ENCODE measurements around the gene COX7A2.

COX7A2 gene

GRCh38 chr6:75204217-75204958 is 39.2 kb downstream of the COX7A2 start:
- H3K9ac ChIP-seq (ENCODE audit: low read length): peak overlapping the region; percentile 89
- H3K9me3 ChIP-seq (ENCODE audit: low read length): no peaks in the 10 kb centered on the region
- H3K36me3 ChIP-seq (ENCODE audit: insufficient read depth, low read length): no peaks in the 10 kb centered on the region
- peak overlapping the region; percentile 98 for H3K27ac ChIP-seq (ENCODE audit: low read depth, low read length)
- H3K4me1 ChIP-seq (ENCODE audit: insufficient read depth, low read length): peaks cover 30% of the 10 kb centered on the region
- H3K27me3 ChIP-seq (ENCODE audit: control insufficient read depth in 1 of 2, insufficient read depth in 2 of 2, low read length in 2 of 2): no peaks in the 10 kb centered on the region
- H3K4me3 ChIP-seq (ENCODE audit: low read depth in 1 of 2, low read length in 2 of 2): peak overlapping the region; percentile 38 to 89

GRCh38 chr6:75203721-75204120 is 39.9 kb downstream of the COX7A2 start:
- Histone ChIP-seq H3K27ac (ENCODE audit: low read depth, low read length) (peak overlapping the region; percentile 98), H3K27me3 (ENCODE audit: control insufficient read depth in 1 of 2, insufficient read depth in 2 of 2, low read length in 2 of 2) (no peaks in the 10 kb centered on the region), H3K4me3 (ENCODE audit: low read depth in 1 of 2, low read length in 2 of 2) (peak overlapping the region; percentile 24 to 89), H3K4me1 (ENCODE audit: insufficient read depth, low read length) (peaks cover 27% of the 10 kb centered on the region), H3K9ac (ENCODE audit: low read length) (peak overlapping the region; percentile 89), H3K36me3 (ENCODE audit: insufficient read depth, low read length) (no peaks in the 10 kb centered on the region), H3K9me3 (ENCODE audit: low read length) (no peaks in the 10 kb centered on the region)

- Histone ChIP-seq H3K9ac (ENCODE audit: low read length) (no peak overlapping the region), H3K9me3 (ENCODE audit: low read length) (no peaks in the 10 kb centered on the region), H3K36me3 (ENCODE audit: insufficient read depth, low read length) (no peaks in the 10 kb centered on the region), H3K4me1 (ENCODE audit: insufficient read depth, low read length) (peaks cover 24% of the 10 kb centered on the region), H3K27me3 (ENCODE audit: control insufficient read depth in 1 of 2, insufficient read depth in 2 of 2, low read length in 2 of 2) (no peaks in the 10 kb centered on the region), H3K4me3 (ENCODE audit: low read depth in 1 of 2, low read length in 2 of 2) (peak overlapping the region; percentile 37 to 74), H3K27ac (ENCODE audit: low read depth, low read length) (peak overlapping the region; percentile 65)
These were observed 40.9 kb downstream of the COX7A2 start for GRCh38 chr6:75202676-75203131.

- Histone ChIP-seq H3K4me1 (ENCODE audit: insufficient read depth, low read length) (peaks cover 23% of the 10 kb centered on the region), H3K36me3 (ENCODE audit: insufficient read depth, low read length) (no peaks in the 10 kb centered on the region), H3K27me3 (ENCODE audit: control insufficient read depth in 1 of 2, insufficient read depth in 2 of 2, low read length in 2 of 2) (no peaks in the 10 kb centered on the region), H3K4me3 (ENCODE audit: low read depth in 1 of 2, low read length in 2 of 2) (peak overlapping the region; percentile 37 to 74), H3K9me3 (ENCODE audit: low read length) (no peaks in the 10 kb centered on the region), H3K9ac (ENCODE audit: low read length) (no peak overlapping the region), H3K27ac (ENCODE audit: low read depth, low read length) (peak overlapping the region; percentile 65)
These were observed 41.5 kb downstream of the COX7A2 start for GRCh38 chr6:75201901-75202672.

- Histone ChIP-seq H3K4me3 (ENCODE audit: low read depth in 1 of 2, low read length in 2 of 2) (no peak overlapping the region), H3K4me1 (ENCODE audit: insufficient read depth, low read length) (peaks cover 16% of the 10 kb centered on the region), H3K36me3 (ENCODE audit: insufficient read depth, low read length) (no peaks in the 10 kb centered on the region), H3K9me3 (ENCODE audit: low read length) (no peaks in the 10 kb centered on the region), H3K27me3 (ENCODE audit: control insufficient read depth in 1 of 2, insufficient read depth in 2 of 2, low read length in 2 of 2) (no peaks in the 10 kb centered on the region), H3K27ac (ENCODE audit: low read depth, low read length) (no peak overlapping the region), H3K9ac (ENCODE audit: low read length) (no peak overlapping the region)
These were observed 42.6 kb downstream of the COX7A2 start for GRCh38 chr6:75201021-75201420.

GRCh38 chr6:75199889-75200288 is 43.7 kb downstream of the COX7A2 start:
- Histone ChIP-seq H3K36me3 (ENCODE audit: insufficient read depth, low read length) (no peaks in the 10 kb centered on the region), H3K27ac (ENCODE audit: low read depth, low read length) (no peak overlapping the region), H3K9me3 (ENCODE audit: low read length) (no peaks in the 10 kb centered on the region), H3K27me3 (ENCODE audit: control insufficient read depth in 1 of 2, insufficient read depth in 2 of 2, low read length in 2 of 2) (no peaks in the 10 kb centered on the region), H3K4me1 (ENCODE audit: insufficient read depth, low read length) (peaks cover 16% of the 10 kb centered on the region), H3K9ac (ENCODE audit: low read length) (no peak overlapping the region), H3K4me3 (ENCODE audit: low read depth in 1 of 2, low read length in 2 of 2) (no peak overlapping the region)

- no peak overlapping the region for H3K9ac ChIP-seq (ENCODE audit: low read length)
- H3K27ac ChIP-seq (ENCODE audit: low read depth, low read length): no peak overlapping the region
- peaks cover 2% of the 10 kb centered on the region for H3K4me1 ChIP-seq (ENCODE audit: insufficient read depth, low read length)
- no peaks in the 10 kb centered on the region for H3K27me3 ChIP-seq (ENCODE audit: control insufficient read depth in 1 of 2, insufficient read depth in 2 of 2, low read length in 2 of 2)
- H3K9me3 ChIP-seq (ENCODE audit: low read length): no peaks in the 10 kb centered on the region
- H3K4me3 ChIP-seq (ENCODE audit: low read depth in 1 of 2, low read length in 2 of 2): no peak overlapping the region
- H3K36me3 ChIP-seq (ENCODE audit: insufficient read depth, low read length): peaks cover 4% of the 10 kb centered on the region
These were observed 47.4 kb downstream of the COX7A2 start for GRCh38 chr6:75196081-75196687.

GRCh38 chr6:75188221-75188925 is 55.2 kb downstream of the COX7A2 start:
- Histone ChIP-seq H3K27ac (ENCODE audit: low read depth, low read length) (no peak overlapping the region), H3K36me3 (ENCODE audit: insufficient read depth, low read length) (peaks cover 21% of the 10 kb centered on the region), H3K9me3 (ENCODE audit: low read length) (no peaks in the 10 kb centered on the region), H3K27me3 (ENCODE audit: control insufficient read depth in 1 of 2, insufficient read depth in 2 of 2, low read length in 2 of 2) (no peaks in the 10 kb centered on the region), H3K4me1 (ENCODE audit: insufficient read depth, low read length) (peaks cover 9% of the 10 kb centered on the region), H3K9ac (ENCODE audit: low read length) (no peak overlapping the region), H3K4me3 (ENCODE audit: low read depth in 1 of 2, low read length in 2 of 2) (no peak overlapping the region)

All from muscle layer of colon (tissue), 2 donors.